Measurements from ENCODE around the gene SNX11. TPM values are rescaled to one million over a fixed set of nuclear protein-coding genes. Genes with fewer than 3 reads are reported as not detected.

The SNX11 gene
- total RNA-seq, 2 donors from 2014 or later: 82.2 to 164 TPM

DNA sequence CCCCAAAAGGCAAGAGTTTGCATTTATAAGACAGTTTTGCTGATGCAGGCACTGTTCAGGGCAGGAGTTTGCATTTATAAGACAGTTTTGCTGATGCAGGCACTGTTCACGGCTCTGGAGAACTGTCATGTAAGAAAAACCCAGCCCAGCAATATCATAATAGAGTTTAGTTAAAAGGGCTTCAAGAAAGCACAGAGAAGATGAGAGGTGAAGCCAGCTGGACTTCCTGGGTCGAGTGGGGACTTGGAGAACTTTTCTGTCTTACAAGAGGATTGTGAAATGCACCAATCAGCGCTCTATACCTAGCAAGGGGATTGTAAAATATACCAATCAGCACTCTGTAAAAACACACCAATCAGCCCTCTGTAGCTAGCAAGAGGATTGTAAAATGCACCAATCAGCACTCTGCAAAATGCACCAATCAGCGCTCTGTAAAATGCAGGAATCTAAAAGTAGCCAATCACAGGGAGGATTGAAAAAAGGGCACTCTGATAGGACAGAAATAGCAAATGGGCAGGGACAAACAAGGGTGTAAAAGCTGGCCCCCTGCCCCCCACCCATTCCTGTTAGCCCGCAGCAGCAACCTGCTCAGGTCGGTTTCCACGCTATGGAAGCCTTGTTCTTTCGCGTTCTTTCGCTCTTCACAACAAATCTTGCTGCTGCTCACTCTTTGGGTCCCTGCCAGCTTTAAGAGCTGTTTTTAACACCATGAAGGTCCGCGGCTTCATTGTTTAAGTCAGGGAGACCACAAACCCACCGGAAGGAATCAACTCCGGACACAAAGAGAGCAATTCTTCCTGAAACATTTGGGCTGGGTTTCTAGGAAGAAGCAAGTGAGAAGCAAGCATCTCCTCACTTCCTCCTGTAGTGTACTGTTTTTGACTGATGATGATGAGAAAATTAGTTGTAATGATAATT lies 4.5 kb upstream of the SNX11 start:
- ATAC-seq: no peak
- H3K27ac Mint-ChIP-seq: peak overlapping the region; percentile 84 to 95
- peak overlapping the region; percentile 77 for H3K4me3 Mint-ChIP-seq
- H3K4me1 Mint-ChIP-seq (ENCODE audit: low read depth in 2 of 2): peaks cover 44 to 58% of the 10 kb centered on the region in 2 donors
- H3K27me3 Mint-ChIP-seq: no peaks in the 10 kb centered on the region
- H3K36me3 Mint-ChIP-seq: peaks cover 10% of the 10 kb centered on the region
- peak; percentile 61 for DNase-seq (ENCODE audit: low spot score)
- no peaks in the 10 kb centered on the region for H3K9me3 Mint-ChIP-seq

DNA sequence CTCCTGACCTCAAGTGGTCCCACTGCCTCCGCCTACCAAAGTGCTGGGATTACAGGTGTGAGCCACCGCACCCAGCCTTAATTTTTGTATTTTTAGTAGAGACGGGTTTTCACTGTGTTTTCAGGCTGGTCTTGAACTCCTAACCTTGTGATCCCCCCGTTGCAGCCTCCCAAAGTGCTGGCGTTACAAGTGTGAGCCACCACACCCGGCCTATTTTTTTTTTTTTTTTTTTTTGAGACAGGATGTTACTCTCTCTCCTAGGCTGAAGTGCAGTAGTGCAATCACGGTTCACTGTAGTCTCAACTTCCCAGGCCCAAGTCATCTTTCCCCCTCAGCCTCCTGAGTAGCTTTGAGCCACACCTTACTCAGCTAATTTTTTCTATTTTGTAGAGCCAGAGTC lies 3.1 kb upstream of the SNX11 start:
- DNase-seq (ENCODE audit: low spot score) (no peak), ATAC-seq (no peak)
- Mint-ChIP-seq H3K9me3 (no peaks in the 10 kb centered on the region), H3K27me3 (no peaks in the 10 kb centered on the region), H3K4me1 (ENCODE audit: low read depth in 2 of 2) (peaks cover 53 to 67% of the 10 kb centered on the region in 2 donors), H3K27ac (peak overlapping the region; percentile 45 to 83), H3K36me3 (peaks cover 11% of the 10 kb centered on the region), H3K4me3 (peak overlapping the region; percentile 56)

- H3K9me3 Mint-ChIP-seq: peaks cover under 1% of the 10 kb centered on the region
- no peaks in the 10 kb centered on the region for H3K27me3 Mint-ChIP-seq
- no peak for DNase-seq (ENCODE audit: low spot score)
- peak overlapping the region; percentile 93 to 97 for H3K27ac Mint-ChIP-seq
- H3K4me3 Mint-ChIP-seq: peak overlapping the region; percentile 86
- peaks cover 19% of the 10 kb centered on the region for H3K36me3 Mint-ChIP-seq
- peaks cover 55 to 69% of the 10 kb centered on the region in 2 donors for H3K4me1 Mint-ChIP-seq (ENCODE audit: low read depth in 2 of 2)
- no peak for ATAC-seq
These were observed 797 bp upstream of the SNX11 start for GRCh38 chr17:48106802-48107136.

DNA sequence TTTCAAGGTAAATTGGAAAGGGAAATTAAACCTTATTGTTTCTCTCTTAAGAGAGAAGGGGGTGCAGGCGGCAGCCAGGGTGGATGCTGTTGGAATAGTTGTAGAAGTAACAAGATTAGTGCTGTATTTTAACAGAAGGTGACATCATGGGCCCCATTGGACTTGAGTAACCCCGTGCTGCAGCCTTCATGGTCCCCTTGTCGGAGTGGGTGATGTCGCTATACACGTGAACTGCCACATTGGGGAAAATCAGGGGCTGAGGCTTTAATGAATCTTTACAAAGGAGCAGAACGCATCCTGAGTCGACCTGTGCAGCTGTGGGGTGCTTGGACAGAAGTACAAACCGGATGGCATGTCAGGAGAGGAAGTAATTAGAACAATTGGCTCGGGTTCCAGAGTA lies 3.2 kb downstream of the SNX11 start:
- no peak for ATAC-seq
- peaks cover 47 to 59% of the 10 kb centered on the region in 2 donors for H3K4me1 Mint-ChIP-seq (ENCODE audit: low read depth in 2 of 2)
- no peak for DNase-seq (ENCODE audit: low spot score)
- H3K36me3 Mint-ChIP-seq: peaks cover 21% of the 10 kb centered on the region
- H3K9me3 Mint-ChIP-seq: peaks cover 3% of the 10 kb centered on the region
- H3K4me3 Mint-ChIP-seq: peak overlapping the region; percentile 86
- no peaks in the 10 kb centered on the region for H3K27me3 Mint-ChIP-seq
- peak overlapping the region; percentile 87 to 97 for H3K27ac Mint-ChIP-seq

- peaks cover 21% of the 10 kb centered on the region for H3K36me3 Mint-ChIP-seq
- ATAC-seq: no peak
- peak overlapping the region; percentile 86 for H3K4me3 Mint-ChIP-seq
- H3K27me3 Mint-ChIP-seq: no peaks in the 10 kb centered on the region
- H3K9me3 Mint-ChIP-seq: peaks cover 3% of the 10 kb centered on the region
- DNase-seq (ENCODE audit: low spot score): no peak
- peak overlapping the region; percentile 87 to 97 for H3K27ac Mint-ChIP-seq
- H3K4me1 Mint-ChIP-seq (ENCODE audit: low read depth in 2 of 2): peaks cover 43 to 54% of the 10 kb centered on the region in 2 donors
These were observed 4.3 kb downstream of the SNX11 start for GRCh38 chr17:48111937-48112241.

- DNase-seq (ENCODE audit: low spot score) (peak; percentile 81), ATAC-seq (peak; percentile 86 to 89)
- H3K27ac Mint-ChIP-seq: peak overlapping the region; percentile 87 to 97
- H3K4me3 Mint-ChIP-seq: peak overlapping the region; percentile 51
- peaks cover 16% of the 10 kb centered on the region for H3K36me3 Mint-ChIP-seq
- no peaks in the 10 kb centered on the region for H3K27me3 Mint-ChIP-seq
- H3K9me3 Mint-ChIP-seq: peaks cover 3% of the 10 kb centered on the region
- peaks cover 38 to 44% of the 10 kb centered on the region in 2 donors for H3K4me1 Mint-ChIP-seq (ENCODE audit: low read depth in 2 of 2)
These were observed 5.7 kb downstream of the SNX11 start for GRCh38 chr17:48113201-48113676.

GRCh38 chr17:48121923-48122664 lies 14.5 kb downstream of the SNX11 start:
- H3K9me3 Mint-ChIP-seq: no peaks in the 10 kb centered on the region
- ATAC-seq (no peak), DNase-seq (ENCODE audit: low spot score) (no peak)
- H3K27me3 Mint-ChIP-seq: no peaks in the 10 kb centered on the region
- H3K4me3 Mint-ChIP-seq: no peak overlapping the region
- H3K4me1 Mint-ChIP-seq (ENCODE audit: low read depth in 2 of 2): peaks cover 9 to 10% of the 10 kb centered on the region in 2 donors
- H3K27ac Mint-ChIP-seq: peak overlapping the region in 1 of 2 donors; percentile 35
- H3K36me3 Mint-ChIP-seq: peaks cover 13% of the 10 kb centered on the region

DNA sequence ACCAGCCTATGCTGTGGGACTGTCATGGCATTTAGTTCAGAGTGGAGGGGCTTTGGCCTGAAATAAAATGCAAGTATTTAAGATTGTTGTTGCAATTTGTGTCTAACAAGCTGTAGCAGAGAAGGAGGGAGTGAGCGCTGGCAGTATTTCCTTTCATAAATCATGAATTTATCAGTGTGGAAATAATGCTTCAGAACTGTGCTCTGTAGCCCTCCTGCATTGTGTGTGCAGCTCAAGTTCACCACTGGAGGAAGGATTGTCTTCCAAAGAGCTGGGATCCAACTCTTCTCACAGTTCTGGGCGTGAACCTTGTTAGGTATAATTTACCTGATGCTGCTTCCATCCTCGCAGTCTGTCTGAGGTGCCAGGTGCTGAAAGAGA lies 15.1 kb downstream of the SNX11 start:
- no peak for ATAC-seq
- Mint-ChIP-seq H3K27me3 (no peaks in the 10 kb centered on the region), H3K27ac (peak overlapping the region in 1 of 2 donors; percentile 35), H3K36me3 (peaks cover 13% of the 10 kb centered on the region), H3K9me3 (no peaks in the 10 kb centered on the region), H3K4me1 (ENCODE audit: low read depth in 2 of 2) (peaks cover 9 to 10% of the 10 kb centered on the region in 2 donors), H3K4me3 (no peak overlapping the region)
- no peak for DNase-seq (ENCODE audit: low spot score)

DNA sequence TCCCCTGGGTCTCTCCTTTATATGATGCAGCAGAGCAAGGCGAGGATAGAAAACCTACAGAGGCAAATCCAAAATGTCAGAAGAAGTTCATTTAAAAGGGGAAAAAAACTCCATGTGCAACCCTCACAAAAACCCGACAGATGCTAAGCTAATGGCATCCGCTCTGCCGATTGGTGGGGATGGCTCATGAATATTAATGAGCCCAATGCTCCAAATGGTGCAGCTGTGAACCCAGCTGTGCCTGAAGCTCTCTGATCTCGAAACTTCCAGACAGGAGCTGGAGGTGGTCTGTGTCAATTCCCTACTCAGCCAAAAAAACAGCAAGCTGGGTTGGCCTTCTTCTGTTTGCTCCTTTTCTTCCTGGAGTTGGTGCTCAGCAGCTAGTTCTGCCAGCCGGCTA lies 15.5 kb downstream of the SNX11 start:
- Mint-ChIP-seq H3K9me3 (no peaks in the 10 kb centered on the region), H3K36me3 (peaks cover 13% of the 10 kb centered on the region), H3K4me1 (ENCODE audit: low read depth in 2 of 2) (peaks cover 9 to 10% of the 10 kb centered on the region in 2 donors), H3K4me3 (no peak overlapping the region), H3K27me3 (no peaks in the 10 kb centered on the region), H3K27ac (peak overlapping the region; percentile 35 to 37)
- ATAC-seq (no peak), DNase-seq (ENCODE audit: low spot score) (no peak)

DNA sequence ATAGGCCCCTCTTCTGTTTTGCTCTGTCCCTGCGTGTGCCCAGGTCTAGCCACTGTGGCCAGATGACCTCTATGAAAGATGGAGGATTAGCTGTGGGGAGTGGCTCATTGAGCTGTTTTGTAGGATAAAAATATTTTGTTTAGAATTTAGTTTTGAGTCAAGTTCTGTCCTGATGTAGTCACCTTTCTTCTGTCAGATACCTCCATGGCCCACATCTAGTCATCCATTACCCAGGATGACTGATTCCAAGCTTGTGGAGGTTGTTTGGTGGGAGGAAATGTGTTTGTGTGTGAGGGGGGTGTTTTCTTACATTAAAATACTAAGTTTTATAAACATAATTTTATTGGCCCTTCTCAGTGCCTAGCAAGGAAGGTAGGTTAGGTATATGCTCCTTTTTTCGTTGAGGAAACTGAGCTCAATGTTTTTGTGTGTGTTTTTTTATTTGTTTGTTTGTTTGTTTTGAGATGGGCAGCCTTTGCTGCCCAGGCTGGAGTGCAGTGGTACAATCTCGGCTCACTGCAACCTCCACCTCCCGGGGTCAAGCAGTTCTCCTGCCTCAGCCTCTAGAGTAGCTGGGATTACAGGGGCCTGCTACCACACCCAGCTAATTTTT lies 16.3 kb downstream of the SNX11 start:
- H3K36me3 Mint-ChIP-seq: peaks cover 13% of the 10 kb centered on the region
- H3K27ac Mint-ChIP-seq: peak overlapping the region; percentile 35 to 37
- H3K27me3 Mint-ChIP-seq: no peaks in the 10 kb centered on the region
- peak in 1 of 2 donors; percentile 65 for ATAC-seq
- H3K4me1 Mint-ChIP-seq (ENCODE audit: low read depth in 2 of 2): peaks cover 9 to 10% of the 10 kb centered on the region in 2 donors
- DNase-seq (ENCODE audit: low spot score): no peak
- no peak overlapping the region for H3K4me3 Mint-ChIP-seq
- no peaks in the 10 kb centered on the region for H3K9me3 Mint-ChIP-seq

- H3K27ac Mint-ChIP-seq: peak overlapping the region in 1 of 2 donors; percentile 9
These were observed 18.4 kb downstream of the SNX11 start for GRCh38 chr17:48125829-48126531.

GRCh38 chr17:48126532-48126850 lies 18.9 kb downstream of the SNX11 start:
- H3K27ac Mint-ChIP-seq: peak overlapping the region in 1 of 2 donors; percentile 9
- H3K4me3 Mint-ChIP-seq: no peak overlapping the region
- DNase-seq (ENCODE audit: low spot score) (no peak), ATAC-seq (no peak)
- peaks cover 9 to 12% of the 10 kb centered on the region in 2 donors for H3K4me1 Mint-ChIP-seq (ENCODE audit: low read depth in 2 of 2)
- no peaks in the 10 kb centered on the region for H3K27me3 Mint-ChIP-seq
- no peaks in the 10 kb centered on the region for H3K9me3 Mint-ChIP-seq
- peaks cover 13% of the 10 kb centered on the region for H3K36me3 Mint-ChIP-seq

More at GRCh38 chr17:48125829-48126531, 18.4 kb downstream of the SNX11 start:
- Mint-ChIP-seq H3K36me3 (peaks cover 13% of the 10 kb centered on the region), H3K4me3 (no peak overlapping the region), H3K9me3 (no peaks in the 10 kb centered on the region), H3K27me3 (no peaks in the 10 kb centered on the region), H3K4me1 (ENCODE audit: low read depth in 2 of 2) (peaks cover 9 to 10% of the 10 kb centered on the region in 2 donors)
- DNase-seq (ENCODE audit: low spot score) (no peak), ATAC-seq (no peak)

DNA sequence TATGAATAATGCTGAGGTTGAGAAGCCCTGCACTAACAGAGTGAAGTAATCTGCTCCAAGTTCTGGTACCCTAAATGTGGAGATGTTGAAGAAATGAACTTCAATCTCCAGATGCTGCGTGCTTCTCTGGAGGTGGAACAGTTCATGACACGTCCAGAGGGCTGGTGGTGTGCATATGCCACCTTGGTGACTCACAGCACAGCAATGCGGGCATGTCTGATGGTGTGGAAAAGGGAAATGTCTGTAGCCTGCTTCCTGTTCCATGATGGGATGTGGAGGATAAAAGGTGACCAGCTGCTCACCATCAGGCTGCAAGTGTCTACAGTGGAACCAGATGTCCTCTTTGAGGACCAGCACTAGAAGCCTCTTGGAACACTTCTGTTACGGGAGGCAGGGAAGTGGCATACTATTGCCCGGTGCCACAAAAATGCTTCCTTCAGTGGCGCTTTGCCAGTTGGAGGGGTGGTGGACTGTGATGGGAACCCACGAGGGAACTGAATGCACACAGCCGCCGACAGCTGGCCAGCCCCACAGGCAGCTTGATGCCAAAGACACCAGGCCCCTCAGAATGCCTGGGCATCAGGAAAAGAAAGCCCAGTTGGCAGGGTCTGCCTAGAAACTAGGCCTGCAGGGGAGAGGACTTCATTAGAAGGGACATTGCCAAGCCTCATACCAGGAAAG lies 19.9 kb downstream of the SNX11 start:
- ATAC-seq (no peak), DNase-seq (ENCODE audit: low spot score) (no peak)
- Mint-ChIP-seq H3K27ac (no peak overlapping the region), H3K4me1 (ENCODE audit: low read depth in 2 of 2) (peaks cover 9% of the 10 kb centered on the region in 2 donors), H3K36me3 (peaks cover 12% of the 10 kb centered on the region), H3K9me3 (no peaks in the 10 kb centered on the region), H3K27me3 (no peaks in the 10 kb centered on the region), H3K4me3 (no peak overlapping the region)
